ENCODE results near the gene IPO13.

The IPO13 gene

DNA sequence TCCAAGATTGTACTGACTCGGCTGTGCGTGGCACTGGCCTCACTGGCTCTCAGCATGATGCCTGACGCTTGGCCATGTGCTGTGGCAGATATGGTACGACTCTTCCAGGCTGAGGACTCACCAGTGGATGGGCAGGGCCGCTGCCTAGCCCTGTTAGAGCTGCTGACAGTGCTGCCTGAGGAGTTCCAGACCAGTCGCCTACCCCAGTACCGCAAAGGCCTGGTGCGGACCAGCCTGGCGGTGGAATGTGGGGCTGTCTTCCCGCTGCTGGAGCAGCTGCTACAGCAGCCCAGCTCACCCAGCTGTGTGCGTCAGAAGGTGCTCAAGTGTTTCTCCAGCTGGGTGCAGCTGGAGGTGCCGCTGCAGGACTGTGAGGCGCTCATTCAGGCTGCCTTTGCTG is 2.9 kb downstream of the IPO13 start:
- no peak for DNase-seq (ENCODE audit: low read depth)

DNA sequence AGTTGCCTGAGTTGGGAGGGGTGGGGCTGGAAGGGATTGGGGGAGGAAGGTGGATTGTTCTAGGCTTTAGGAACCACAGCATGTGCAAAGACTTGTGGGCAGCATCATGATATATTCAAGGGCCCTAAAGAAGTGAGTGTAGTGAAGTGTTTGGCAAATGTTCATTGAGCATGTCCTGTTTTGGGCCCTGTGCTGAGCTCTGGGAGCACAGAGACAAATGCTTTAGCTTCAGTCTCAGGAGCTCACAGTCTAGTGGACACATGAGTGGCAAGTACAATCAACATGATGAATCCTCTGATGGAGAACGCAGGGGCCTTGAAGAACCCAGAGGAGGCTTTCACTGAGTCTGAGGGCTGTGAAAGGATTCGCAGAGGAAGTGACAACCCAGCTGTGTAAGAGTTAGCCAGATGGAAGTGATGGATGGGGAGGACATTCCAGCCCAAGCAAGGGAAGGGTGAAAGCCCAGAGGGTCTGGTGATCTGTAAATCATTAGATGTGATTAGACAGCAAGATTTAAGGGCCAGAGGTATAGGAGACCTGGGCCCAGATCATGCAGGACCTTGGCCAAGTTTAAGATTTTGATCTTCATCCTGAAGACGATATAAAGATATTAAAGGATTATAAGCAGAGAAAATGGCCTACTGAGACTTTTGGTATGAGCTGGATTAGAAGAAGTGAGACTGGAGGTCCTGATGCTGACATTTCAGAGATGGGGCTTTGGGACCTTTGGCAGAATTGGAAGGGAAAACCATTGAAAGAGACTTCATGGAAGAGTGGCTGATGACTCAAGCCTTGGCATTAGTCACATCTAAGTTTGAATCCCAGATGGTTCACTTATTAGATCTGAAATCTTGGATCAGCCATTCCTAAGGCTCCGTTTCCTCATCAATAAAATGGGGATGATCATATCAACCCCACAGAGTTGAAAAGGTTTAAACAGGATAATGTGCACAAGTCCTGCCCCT is 4.6 kb downstream of the IPO13 start:
- DNase-seq (ENCODE audit: low read depth), result no peak

DNA sequence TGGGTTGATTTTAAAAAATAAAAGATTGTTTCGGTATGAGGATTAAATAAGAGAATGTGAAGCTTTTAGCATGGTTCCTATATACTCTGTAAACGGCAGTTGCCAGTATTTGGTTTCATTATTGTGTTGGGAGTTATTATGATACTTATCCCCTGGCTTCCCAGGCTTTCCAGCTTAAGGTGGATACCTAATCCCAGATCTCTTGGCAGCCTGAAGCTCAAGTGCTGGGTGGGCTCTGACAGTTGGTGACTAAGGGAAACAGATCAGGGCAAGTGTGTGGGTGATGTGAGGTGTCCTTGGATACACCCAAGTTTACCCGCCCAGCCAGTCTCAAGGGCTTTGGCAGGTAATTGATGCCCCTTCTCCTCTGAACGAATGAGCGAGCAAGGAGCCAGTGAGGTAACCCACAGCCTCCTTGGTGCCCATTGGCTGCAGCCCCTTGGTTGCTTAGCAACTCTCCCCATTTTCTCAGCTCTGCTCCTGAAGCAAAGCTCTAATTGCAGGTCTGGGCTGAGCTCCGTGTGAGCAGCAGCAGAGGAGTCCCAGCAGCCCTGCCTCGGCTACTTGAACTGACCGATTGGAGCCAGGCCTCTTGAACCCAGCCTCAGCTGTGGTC is 6.1 kb downstream of the IPO13 start:
- no peak for DNase-seq (ENCODE audit: low read depth)

DNA sequence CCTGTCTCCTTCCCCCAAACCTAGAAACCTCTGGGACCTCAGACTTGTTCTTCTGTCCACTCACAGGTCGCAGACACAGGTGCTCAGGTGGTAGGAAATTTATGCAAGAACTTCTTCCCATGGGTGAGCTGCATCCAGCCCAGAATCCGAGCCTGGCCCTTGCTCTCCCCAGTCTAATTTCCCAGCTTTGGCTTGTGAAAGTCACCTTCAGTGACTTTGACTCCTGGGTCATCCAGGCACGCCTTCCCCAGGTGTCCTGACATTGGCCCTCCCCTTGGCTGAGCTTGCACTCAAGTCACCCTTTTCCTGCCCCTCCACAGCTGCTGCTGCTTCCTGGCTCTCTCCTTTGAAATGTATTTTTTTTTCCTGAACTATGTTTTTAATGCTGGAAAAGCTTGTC is 6.6 kb downstream of the IPO13 start:
- DNase-seq (ENCODE audit: low read depth), result no peak

DNA sequence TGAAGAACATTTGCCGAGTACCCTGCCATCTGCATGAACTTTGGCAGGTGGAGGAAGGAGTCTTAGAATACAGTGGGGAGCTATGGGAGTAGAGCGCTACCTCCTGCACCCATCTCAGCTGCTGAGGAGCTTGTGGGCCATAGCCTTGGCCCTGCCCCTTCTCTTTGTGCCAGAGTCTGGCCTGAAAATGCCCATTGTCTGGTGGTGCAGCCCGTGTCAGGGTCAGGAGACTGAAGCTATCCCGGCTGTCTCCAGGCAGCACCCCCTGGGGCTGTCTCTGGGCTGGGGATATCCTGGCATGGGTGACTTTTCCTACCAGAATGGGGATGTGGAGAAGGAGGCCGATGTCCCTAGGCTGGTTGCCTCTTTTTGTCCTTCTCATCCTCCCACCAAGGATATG is 7.3 kb downstream of the IPO13 start:
- DNase-seq (ENCODE audit: low read depth), result no peak

DNA sequence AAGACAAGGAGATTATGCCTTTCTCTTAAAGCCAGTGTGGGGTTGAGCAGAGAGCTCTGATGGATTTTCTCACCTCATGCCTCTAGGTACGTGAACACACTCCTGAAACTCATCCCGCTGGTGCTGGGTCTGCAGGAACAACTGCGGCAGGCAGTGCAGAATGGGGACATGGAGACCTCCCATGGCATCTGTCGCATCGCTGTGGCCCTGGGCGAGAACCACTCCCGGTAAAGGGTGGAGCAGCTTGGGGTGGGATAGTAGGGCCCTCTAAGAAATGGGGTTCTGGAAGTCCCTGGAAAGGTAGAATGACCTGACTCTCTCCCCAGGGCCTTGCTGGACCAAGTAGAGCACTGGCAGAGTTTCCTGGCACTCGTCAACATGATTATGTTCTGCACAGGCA is 9.5 kb downstream of the IPO13 start:
- DNase-seq (ENCODE audit: low read depth), result no peak

DNA sequence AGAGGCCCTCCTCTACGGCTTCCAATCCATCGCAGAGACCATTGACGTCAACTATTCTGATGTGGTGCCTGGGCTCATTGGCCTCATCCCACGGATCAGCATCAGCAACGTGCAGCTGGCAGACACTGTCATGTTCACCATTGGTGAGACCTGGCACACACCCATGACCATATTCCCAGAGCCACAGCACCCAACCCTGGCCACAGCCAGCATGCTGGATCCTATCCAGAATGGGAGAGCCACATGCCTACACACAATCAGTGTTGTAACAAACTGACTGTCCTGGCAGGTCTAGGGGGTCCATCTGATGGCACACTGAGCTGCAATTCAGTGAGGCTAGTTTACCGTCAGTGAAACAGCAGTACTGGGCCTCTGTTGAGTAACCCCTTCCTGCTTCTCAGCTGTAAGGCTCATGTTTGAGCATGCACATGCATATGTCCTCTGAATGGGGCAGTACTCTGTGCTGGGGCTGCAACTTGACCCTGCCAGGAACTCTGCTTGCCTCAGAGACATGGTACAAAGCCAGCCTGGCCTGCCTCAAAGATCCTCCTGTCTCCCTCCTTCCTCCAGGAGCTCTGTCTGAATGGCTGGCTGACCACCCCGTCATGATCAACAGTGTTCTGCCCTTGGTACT is 10.8 kb downstream of the IPO13 start:
- no peak for DNase-seq (ENCODE audit: low read depth)

DNA sequence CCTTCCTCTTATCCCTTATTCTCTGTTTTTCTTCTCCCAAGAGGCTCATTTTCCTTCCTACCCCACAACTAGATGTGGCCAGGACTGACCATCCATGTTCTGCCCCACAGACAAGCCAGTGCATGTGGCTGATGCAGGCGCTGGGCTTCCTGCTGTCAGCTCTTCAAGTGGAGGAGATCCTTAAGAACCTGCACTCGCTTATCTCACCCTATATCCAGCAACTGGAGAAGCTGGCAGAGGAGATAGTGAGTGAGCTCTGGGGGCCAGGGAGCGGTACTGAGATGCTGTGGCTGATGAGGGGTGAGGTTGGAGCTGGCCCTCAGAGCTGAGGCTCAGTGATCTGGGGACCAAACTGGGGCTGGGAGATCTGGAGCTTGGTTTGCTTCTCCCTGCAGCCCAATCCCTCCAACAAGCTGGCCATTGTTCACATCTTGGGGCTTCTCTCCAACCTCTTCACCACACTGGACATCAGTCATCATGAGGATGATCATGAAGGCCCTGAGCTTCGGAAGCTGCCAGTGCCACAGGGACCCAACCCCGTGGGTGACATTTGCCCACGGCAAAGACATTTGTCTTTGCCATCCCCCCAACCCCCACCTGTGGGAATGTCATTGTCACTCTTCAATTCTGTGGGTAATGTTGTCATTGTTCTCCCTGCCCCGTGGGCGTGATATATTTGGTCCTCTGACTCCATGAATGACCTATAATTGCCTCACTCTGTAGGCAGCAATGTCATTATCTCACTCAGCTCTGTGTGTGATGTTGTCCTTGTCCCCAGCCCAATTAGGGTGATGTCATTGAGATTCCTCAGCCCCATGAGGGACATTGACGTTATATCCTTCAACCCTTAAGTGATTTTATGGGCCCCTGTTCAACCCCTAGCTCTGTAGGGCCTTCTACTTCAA is 11.9 kb downstream of the IPO13 start:
- no peak for DNase-seq (ENCODE audit: low read depth)

DNA sequence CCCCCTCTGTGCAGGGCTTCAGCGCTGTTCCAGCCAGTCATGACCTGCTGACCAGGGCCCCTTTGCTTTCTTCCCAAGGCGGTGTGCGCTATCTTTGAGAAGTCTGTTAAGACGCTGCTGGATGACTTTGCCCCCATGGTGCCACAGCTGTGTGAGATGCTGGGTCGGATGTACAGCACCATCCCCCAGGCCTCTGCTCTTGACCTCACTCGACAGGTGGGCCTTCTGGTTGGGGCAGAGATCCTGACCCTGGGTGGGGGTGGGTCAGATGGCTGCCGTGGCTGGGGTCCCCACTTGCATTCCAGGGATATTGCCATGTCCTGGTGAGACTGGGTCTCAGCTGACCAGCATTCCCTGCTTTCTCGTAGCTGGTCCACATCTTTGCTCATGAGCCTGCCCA is 14.0 kb downstream of the IPO13 start:
- no peak for DNase-seq (ENCODE audit: low read depth)

DNA sequence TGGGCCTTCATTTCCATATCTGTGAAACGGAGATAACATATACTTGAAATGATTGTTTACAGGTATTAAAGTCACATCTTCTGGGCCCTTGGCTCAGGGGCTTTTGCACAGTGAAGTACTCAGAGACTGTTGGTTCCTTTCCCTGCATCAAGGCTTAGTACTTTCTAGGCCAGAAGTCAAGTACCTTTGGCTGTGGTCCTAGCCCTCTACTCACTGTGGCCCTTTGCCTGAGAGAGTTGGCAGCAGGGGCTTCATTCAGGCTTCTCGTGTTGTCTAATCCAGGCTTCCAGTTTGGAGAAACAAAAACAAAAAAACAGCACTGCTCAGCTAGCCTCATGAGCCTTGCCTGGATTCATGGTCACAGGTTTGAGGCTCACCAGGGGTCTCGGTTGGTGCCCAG is 14.9 kb downstream of the IPO13 start:
- DNase-seq (ENCODE audit: low read depth), result no peak

DNA sequence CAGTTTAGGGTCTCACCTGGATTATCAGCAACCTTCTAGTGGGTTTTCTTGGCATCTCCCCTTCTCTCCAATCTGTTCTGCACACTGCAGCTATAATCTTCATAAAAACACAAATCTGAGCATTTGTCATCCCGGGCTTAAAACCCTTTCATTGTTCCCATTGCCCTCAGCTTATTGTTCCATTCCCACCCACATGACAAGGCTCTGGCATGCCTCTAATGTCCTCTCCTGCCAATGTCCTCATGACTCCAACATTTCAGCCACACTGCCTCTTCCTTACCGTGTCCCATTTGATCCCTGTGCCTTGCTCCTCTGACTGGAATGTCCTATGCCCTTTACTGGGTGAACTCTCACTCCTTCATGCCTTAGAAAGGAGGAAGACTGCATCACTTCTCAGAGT is 15.6 kb downstream of the IPO13 start:
- DNase-seq (ENCODE audit: low read depth), result no peak

DNA sequence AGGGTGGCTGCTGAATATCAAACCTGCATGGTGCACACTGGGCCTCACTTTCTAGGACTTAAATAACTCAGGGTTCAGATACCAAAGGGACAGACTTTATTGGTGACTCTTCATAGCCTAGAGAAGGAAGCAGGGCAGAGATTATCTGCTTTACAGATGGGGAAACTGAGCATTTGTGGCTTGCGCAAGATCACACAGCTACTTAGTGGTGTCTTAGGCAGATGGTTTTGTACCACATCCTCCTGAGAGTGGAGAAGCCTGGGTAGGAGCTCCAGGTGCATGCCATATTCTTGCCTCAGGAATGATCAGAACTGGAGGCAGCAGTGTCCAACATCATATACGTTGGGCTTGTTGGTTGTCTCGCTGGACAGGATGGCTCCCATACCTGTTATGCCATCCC is 16.3 kb downstream of the IPO13 start:
- DNase-seq (ENCODE audit: low read depth), result no peak

DNA sequence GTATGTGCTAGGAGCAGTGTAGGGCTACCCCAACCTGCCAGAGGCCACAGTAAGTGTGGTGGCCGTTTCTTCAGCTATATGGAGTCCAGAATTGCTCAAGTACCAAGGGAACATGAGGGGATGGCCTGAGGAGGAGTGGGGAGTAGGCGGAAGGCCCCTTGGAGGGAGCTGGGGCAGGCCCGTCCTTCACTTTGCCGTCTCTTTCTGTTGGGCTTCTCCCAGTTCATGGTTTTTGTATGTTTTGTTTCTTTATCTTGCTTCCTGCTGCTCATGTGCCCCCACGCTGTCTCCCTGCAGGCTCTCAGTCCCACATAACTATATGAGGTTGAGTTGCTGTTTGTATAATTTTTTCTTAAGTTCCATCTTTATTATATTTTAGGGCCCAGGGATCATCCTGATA is 17.1 kb downstream of the IPO13 start:
- DNase-seq (ENCODE audit: low read depth), result no peak

DNA sequence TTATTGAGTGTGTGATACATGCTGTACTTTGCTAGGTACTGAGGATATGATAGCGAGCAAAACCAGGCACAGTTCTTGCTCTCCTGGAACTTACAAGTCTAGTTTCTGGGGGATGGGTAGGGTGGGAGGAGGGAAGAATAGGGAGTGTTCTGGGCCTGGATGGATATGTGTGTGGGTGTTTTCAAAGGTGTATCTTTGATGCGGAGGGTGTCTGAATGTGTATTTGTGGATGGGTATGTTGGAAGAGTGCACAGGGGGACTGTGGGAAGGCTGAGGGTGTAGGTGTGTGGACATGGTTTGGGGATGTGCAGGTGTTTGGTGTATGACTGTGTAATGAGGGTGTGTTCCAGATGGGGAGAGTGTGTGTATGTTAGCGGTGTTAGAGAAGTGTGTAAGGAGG is 18.6 kb downstream of the IPO13 start:
- DNase-seq (ENCODE audit: low read depth), result no peak

DNA sequence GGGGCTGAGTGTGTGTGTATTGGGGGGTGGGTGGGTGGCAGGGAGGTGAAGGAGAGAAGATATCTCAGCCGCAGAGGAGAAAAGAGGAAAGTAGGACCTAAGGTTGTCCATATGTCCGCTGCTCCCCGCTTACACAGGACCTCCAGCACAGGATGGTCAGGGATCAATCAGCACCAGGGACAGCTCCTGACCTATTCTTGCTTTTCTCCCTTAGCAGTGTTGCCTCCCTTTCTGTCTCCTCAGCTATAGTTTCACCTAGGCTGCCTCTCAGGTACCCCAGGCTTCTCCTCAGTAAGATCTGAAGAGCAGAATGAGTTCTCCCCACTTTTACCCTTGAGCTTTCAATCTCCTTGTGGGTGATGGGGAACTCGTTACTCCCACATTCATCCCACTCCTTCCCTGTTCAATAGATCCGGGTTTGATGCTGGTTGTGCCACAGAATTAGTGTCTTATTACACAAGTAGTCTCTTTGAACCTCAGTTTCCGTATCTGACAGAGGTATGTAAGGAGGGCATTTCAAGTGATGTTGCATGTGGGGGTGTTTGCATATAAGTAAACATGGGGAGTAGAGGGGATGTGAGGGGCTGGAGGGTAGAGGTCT is 21.7 kb downstream of the IPO13 start:
- DNase-seq (ENCODE audit: low read depth), result no peak

DNA sequence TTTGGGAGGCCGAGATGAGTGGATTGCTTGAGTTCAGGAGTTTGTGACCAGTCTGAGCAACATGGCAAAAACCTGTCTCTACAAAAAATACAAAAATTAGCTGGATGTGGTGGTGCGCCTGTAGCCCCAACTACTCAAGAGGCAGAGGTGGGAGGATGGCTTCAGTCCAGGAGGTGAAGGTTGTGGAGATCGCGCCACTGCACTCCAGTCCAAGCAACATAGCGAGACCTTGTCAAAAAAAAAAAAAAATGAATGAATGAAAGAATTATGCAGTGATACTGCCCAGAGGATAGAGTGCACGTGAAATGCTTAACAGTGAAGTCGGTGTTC is 22.6 kb downstream of the IPO13 start:
- DNase-seq (ENCODE audit: low read depth), result no peak

DNA sequence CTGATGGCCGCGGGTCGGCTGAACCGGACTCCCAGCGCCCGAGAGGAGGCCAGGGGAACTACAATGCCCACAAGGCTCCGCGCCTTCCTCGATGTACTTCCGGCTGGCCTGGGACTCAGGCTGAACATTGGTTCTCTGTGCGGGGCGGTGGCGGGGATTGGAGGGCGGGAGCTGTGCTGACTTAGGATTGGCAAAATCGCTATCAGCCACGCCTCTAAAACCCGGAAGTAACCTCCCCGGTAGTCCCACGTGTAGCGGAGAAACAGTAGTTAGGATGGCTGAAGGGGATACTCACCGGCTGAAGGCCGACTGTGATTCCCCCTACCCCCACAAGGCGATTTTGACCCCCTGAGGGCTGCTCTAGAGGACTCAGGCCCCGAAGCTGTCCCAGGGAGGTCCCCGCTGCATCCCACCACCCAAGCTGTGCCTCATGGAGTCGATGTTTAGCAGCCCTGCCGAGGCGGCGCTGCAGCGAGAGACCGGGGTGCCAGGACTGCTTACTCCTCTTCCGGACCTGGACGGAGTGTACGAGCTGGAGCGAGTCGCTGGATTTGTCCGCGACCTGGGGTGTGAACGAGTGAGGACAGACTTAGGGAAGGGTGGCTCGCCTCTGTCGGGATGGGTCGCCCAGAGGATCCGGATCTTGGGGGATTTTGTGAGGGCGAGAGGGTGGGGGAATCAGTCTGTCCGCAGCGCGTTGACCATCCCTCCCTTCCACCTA is 23.2 kb downstream of the IPO13 start, which contains the start of gene DPH2:
Gene DPH2, plus strand, starts transcription at position 265 of the 721 bp plus-strand sequence. Its CDS starts 166 bp downstream, at position 431.
- peak; percentile 93 for DNase-seq (ENCODE audit: low read depth)

DNA sequence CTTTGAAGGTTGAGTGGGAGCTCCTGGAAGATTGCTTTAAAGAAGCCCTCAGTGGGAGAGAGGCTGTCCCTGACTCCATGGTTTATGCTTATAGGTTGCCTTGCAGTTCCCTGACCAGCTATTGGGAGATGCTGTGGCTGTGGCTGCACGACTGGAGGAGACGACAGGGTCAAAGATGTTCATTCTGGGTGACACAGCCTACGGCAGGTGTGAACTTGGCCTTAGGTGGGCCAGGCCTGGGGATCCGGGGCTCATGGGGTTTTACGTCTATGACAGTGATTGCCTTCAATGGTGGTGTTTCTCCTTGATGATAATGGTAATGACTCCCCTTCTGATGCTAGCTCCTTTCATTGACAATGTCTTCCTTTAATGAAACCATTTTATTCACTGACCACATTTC is 23.8 kb downstream of the IPO13 start:
- DNase-seq (ENCODE audit: low read depth), result no peak

DNA sequence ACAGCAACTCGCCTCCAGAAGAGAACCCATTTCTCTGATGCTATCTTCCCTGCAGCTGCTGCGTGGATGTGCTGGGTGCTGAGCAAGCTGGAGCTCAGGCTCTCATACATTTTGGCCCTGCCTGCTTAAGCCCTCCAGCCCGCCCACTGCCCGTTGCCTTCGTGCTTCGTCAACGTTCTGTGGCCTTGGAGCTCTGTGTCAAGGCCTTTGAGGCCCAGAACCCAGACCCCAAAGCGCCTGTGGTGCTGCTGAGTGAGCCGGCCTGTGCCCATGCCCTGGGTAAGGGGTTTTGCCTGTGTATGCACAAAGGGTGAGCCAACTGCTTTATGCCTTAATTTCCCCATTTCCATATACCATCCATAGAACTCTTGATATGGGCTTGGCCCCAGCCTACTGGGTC is 24.2 kb downstream of the IPO13 start:
- no peak for DNase-seq (ENCODE audit: low read depth)

DNA sequence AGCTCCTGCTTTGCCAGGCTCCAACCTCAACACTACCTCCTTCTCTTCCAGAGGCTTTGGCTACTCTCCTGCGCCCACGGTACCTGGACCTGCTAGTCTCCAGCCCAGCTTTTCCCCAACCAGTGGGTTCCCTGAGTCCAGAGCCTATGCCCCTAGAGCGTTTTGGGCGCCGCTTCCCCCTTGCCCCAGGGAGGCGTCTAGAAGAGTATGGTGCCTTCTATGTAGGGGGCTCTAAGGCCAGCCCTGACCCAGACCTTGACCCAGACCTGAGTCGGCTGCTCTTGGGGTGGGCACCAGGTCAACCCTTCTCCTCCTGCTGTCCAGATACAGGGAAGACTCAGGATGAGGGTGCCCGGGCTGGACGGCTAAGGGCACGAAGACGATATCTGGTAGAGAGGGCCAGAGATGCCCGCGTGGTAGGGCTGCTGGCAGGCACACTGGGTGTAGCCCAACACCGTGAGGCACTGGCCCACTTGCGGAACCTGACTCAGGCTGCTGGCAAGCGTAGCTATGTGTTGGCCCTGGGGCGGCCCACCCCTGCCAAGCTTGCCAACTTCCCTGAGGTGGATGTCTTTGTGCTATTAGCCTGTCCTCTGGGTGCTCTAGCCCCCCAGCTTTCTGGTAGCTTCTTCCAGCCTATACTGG is 24.7 kb downstream of the IPO13 start:
- DNase-seq (ENCODE audit: low read depth), result no peak
